Posterior cingulate gyrus (tissue), 11 donors: ENCODE data around the gene CTU1.

ENCODE experiments used
- DNase-seq, 10 donors: peaks; one replicate each; pipeline versions ENCODE4 v3.0.0 to v3.0.0-alpha.2; 2020 to 2021; ENCODE audit warnings: mixed read lengths in 3 of 10
- intact Hi-C: fragments of 100-400 bp; cut with DNase I; formaldehyde crosslinking; loops from one replicate; pipeline ENCODE4 v1.15.1; 2023

The CTU1 gene

GRCh38 chr19:51090471-51090870 is 17.7 kb downstream of the CTU1 start:
- DNase-seq = peak in 2 of 10 donors; percentile 10 to 53
- intact Hi-C loops = no loop called here

- intact Hi-C loops = no loop called here
- peak in 2 of 10 donors; percentile 32 to 60 for DNase-seq
Observed at GRCh38 chr19:51089786-51090185, 18.4 kb downstream of the CTU1 start.

GRCh38 chr19:51086153-51086850 is 21.9 kb downstream of the CTU1 start:
- intact Hi-C loops = no loop called here
- DNase-seq = peak in 2 of 10 donors; percentile 46 to 55

GRCh38 chr19:51084505-51084904 is 23.7 kb downstream of the CTU1 start:
- peak in 2 of 10 donors; percentile 53 to 71 for DNase-seq
- intact Hi-C loops = no loop called here

- intact Hi-C loops = no loop called here
- peak in 2 of 10 donors; percentile 24 to 59 for DNase-seq
Observed at GRCh38 chr19:51083783-51084182, 24.4 kb downstream of the CTU1 start.

DNA sequence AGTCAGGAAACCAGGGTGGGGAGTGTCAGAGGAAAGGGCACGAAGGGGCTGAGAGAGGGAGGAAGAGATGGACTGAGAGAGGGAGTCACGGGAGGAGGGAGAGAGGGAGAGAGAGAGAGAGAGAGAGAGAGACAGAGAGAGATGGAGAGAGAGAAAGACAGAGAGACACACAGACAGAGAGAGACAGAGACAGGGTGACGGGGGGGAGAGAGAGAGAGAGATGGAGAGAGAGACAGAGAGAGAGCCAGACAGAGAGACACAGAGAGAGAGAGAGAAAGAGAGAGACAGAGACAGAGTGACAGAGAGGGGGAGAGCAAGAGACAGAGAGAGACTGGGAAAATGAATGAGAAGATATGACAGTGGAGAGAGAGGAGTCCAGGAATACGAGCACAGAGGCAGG is 25.0 kb downstream of the CTU1 start:
- intact Hi-C loops = no loop called here

GRCh38 chr19:51082611-51083010 is 25.6 kb downstream of the CTU1 start, which contains the start of gene KLK14:
KLK14 (minus strand) TSS chr19:51082887; CDS start chr19:51082614, 273 bp downstream.
- intact Hi-C loops = no loop called here
- DNase-seq = peak in 2 of 10 donors; percentile 36 to 57

More for the DNA sequence above, 25.0 kb downstream of the CTU1 start:
- no peak for DNase-seq

- intact Hi-C loops = no loop called here
- peak in 1 of 10 donors; percentile 59 for DNase-seq
Observed at GRCh38 chr19:51081476-51081875, 26.7 kb downstream of the CTU1 start.

DNA sequence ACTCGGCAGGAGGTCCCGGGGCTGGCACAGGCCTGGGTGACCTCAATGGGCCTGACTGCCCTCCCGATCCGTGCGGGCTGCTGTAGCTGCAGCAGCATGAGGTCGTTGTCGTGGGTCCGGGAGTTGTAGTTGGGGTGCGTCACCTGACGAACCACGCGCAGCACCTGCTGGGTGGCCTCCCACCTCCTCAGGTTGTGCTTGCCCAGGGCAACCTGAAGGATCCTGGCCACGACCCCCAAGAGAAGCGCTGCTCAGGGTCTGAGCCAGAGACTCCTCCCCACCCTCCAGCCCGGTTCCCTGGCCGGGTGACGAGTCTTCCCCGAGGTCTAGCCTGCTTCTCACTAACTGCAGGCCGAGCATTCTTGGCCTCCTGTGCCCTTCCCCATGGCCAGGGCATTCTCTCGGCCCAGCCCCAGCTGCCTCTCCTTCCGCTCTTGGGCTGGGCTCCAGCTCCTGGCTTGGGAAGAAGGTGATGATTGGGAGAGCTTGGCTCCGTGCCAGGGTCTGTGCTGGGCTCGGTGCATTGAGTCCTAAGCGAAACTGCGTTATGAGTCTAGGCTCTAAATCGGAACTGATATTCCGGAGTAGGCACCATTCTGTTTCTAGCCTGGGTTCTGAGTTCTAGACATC is 28.6 kb downstream of the CTU1 start:
- peak in 3 of 10 donors; percentile 26 to 77 (median 65) for DNase-seq
- intact Hi-C loops = no loop called here

- DNase-seq = peak in 2 of 10 donors; percentile 67 to 77
- intact Hi-C loops = no loop called here
Observed at GRCh38 chr19:51078731-51079130, 29.5 kb downstream of the CTU1 start.

DNA sequence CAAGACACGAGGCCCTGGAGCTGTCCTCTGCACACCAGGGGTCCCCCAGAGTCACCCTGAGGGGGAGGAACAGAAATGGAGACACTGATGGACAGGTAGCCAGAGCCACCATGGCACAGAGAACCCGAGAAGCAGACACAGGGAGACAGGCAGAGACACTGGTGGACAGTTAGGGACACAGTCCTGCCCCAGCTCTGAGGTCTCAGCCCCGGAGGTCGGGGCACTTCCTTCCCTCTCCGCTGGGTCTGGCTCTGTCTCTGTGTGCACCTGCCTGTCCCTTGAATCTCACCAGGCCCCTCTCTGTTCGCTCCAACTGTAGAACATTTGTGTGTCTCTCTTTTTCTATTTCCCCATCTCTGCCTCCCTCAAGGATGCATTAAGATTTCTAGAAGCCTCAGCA is 30.1 kb downstream of the CTU1 start:
- intact Hi-C loops = no loop called here
- no peak for DNase-seq

- intact Hi-C loops = no loop called here
- DNase-seq = no peak
Observed at GRCh38 chr19:51076631-51077213, 31.5 kb downstream of the CTU1 start.

DNA sequence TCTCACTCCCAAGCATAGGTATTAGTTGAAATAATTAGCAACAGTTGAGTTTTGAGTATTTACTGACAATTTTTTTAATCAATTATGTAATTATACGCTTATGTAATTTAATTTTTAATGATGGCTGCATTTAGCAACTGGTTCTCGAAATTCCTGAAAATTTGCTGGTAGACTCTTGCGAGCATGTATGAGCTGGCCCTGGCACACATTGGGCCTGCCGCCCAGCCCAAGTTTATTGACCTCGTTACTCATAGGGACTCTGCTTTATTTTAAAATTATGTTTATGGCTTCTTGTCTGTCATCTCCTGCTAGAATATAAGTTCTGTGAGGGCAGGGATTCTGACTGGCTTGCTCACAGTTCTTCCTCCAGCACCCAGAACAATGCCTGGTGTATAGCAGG is 32.2 kb downstream of the CTU1 start:
- intact Hi-C loops = no loop called here
- DNase-seq = no peak

DNA sequence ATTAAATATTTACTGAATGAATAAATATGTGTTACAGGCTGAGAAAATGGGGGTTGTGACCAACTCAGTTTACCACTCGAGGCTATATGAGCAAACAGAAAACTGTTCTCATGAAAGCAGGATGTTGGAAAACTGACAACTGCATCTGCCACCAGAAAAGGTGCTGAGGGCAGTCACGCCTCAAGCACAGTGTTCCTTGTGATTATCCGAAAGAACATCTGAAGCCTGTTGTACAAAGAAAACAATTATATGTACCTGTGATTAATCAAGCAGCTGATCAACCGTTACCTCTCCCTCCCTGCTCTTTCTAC is 37.2 kb downstream of the CTU1 start:
- no peak for DNase-seq
- intact Hi-C loops = no loop called here

GRCh38 chr19:51070334-51071094 is 37.7 kb downstream of the CTU1 start:
- intact Hi-C loops = no loop called here
- DNase-seq = no peak

DNA sequence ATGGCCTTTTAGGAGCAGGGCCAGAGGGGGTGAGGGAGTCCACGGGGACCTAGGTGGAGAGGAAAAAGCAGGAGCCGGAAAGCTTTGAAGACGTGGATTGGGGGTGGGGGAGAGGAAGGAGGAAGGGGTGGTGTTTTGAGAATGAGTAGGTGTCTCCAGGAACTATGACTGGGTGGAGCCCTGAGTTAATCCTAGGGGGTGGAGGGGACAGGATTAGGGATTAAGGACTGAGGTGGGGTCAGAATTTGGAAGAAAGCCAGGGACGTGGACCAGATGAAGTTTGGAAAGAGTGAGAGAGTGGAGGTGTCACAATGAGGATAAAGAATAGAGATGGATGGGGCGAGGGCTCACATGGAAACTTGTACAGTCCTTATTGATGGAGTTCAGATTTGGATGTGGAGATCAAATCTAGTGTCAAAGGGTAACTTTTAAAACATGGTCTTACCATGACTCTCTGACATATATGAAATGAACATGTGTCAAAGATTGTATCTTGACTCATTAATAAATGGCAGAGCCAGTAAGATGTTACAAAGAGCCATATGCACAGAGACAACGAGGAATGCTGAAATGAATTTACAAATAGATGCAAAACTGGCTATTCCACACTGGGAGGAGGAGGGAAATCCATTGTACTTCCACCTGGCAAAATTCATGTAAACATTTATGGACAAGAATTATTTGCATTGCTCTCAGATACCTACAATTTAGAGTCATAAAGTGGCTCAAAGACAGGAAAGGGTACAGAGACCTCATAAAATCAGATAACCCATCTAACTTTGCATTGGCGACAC is 41.6 kb downstream of the CTU1 start:
- intact Hi-C loops = no loop called here
- DNase-seq = no peak

GRCh38 chr19:51065221-51065960 is 42.8 kb downstream of the CTU1 start:
- intact Hi-C loops = no loop called here
- DNase-seq = peak in 1 of 10 donors; percentile 69

GRCh38 chr19:51064534-51065220 is 43.5 kb downstream of the CTU1 start, which contains the start of gene KLK13:
KLK13 (minus strand) TSS chr19:51065092; CDS start chr19:51065067, 25 bp downstream.
- DNase-seq = peak in 1 of 10 donors; percentile 61
- intact Hi-C loops = no loop called here

- DNase-seq = no peak
- intact Hi-C loops = no loop called here
Observed at GRCh38 chr19:51063664-51064063, 44.5 kb downstream of the CTU1 start.
